ENCODE data around the gene IRF2BP1.

DNA sequence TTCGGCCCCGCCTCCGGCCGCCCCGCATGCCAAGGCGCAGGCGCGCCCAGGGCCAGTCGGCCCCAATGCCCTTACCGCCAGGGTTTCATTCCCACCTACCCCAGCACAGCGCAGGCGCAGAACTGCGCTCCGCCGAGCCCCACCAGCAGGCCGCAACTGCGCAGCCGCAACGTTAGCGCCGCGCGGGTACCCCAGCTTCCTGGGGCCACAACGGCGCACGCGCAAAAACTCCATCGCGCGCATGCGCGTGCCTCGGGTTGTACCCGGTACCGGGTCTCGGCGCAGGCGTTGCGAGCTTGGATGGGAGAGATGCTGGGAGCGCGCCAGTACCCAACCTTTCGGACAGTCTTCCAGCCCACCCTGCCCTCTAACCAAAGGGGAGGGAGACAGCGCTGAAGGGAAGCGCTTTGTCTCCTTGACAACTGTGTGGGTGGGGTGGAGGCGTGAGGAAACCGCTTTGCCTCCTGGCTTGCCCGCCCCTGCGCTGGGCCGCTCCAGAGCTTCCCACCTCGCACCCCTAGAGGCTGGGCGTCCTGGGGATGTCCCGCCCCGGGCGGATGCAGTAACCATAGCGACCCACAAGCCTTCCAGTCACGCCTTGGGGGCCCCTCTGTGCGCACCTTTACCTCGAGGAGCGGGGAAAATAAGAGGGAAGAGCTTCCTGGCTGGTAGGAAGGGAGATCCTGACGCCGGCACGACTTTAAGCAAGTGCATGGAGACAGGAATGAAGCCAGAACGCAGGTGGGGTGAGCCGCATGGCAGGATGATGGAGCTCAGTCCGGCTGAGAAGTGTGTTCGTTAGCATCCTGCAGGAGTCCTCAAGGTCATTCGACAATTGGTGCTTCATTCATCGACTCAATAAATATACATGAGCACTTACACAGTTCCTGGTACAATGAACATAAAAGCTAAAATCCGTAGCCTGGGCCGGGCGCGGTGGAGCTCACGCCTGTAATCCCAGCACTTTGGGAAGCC is 17.0 kb upstream of the IRF2BP1 start:
- TF ChIP-seq, protein P1, sequence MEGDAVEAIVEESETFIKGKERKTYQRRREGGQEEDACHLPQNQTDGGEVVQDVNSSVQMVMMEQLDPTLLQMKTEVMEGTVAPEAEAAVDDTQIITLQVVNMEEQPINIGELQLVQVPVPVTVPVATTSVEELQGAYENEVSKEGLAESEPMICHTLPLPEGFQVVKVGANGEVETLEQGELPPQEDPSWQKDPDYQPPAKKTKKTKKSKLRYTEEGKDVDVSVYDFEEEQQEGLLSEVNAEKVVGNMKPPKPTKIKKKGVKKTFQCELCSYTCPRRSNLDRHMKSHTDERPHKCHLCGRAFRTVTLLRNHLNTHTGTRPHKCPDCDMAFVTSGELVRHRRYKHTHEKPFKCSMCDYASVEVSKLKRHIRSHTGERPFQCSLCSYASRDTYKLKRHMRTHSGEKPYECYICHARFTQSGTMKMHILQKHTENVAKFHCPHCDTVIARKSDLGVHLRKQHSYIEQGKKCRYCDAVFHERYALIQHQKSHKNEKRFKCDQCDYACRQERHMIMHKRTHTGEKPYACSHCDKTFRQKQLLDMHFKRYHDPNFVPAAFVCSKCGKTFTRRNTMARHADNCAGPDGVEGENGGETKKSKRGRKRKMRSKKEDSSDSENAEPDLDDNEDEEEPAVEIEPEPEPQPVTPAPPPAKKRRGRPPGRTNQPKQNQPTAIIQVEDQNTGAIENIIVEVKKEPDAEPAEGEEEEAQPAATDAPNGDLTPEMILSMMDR (IDR thresholded peaks at IDR 0.05), result peak; percentile 19
- TF ChIP-seq EZH2 (IDR thresholded peaks at IDR 0.05), result no peak
